Measurements from ENCODE around the gene MTUS2.

MTUS2 gene

DNA sequence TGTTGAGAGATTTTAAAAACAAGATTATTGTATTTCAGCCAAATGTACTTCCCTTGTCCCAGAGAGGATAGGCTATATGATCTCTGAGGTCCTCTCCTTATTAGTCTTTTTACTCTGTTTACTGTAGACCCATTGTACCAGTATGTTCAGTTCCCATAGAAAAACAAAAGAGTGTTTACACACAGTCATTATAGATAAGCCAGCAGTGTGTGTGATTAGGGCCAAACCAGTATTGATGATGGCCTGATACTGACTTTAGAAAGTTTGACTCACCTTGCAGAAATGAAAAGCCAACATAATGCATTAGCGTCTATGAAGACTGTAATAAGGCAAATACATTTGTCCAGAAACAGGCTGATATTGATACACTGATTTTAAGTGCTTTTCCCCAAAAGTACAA, 6.2 kb downstream of the MTUS2 start:
- no peak for DNase-seq
- H3K79me2 ChIP-seq (ENCODE audit: low read length) = no peaks in the 10 kb centered on the region
- H2AFZ ChIP-seq (ENCODE audit: low read length) = no peak overlapping the region
- H3K4me1 ChIP-seq (ENCODE audit: low read length) = no peaks in the 10 kb centered on the region
- no peak overlapping the region for H3K27ac ChIP-seq (ENCODE audit: low read length)
- H3F3A ChIP-seq (ENCODE audit: insufficient read depth, low read length) = no peaks in the 10 kb centered on the region
- TF ChIP-seq, protein P1, sequence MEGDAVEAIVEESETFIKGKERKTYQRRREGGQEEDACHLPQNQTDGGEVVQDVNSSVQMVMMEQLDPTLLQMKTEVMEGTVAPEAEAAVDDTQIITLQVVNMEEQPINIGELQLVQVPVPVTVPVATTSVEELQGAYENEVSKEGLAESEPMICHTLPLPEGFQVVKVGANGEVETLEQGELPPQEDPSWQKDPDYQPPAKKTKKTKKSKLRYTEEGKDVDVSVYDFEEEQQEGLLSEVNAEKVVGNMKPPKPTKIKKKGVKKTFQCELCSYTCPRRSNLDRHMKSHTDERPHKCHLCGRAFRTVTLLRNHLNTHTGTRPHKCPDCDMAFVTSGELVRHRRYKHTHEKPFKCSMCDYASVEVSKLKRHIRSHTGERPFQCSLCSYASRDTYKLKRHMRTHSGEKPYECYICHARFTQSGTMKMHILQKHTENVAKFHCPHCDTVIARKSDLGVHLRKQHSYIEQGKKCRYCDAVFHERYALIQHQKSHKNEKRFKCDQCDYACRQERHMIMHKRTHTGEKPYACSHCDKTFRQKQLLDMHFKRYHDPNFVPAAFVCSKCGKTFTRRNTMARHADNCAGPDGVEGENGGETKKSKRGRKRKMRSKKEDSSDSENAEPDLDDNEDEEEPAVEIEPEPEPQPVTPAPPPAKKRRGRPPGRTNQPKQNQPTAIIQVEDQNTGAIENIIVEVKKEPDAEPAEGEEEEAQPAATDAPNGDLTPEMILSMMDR (IDR thresholded peaks at IDR 0.05; ENCODE audit: low read length) = no peak
- TF ChIP-seq EZH2phosphoT487 (IDR thresholded peaks at IDR 0.05; ENCODE audit: low read length) (no peak), EZH2 (optimal IDR thresholded peaks at IDR 0.05; ENCODE audit: low read depth, low read length) (no peak)
- H3K9me2 ChIP-seq (replicated peaks; ENCODE audit: insufficient read depth, low read length) = no peaks in the 10 kb centered on the region
- H3K9me3 ChIP-seq (replicated peaks; ENCODE audit: insufficient read depth, low read length) = no peaks in the 10 kb centered on the region
- no peak overlapping the region for H3K4me2 ChIP-seq (ENCODE audit: low read depth, low read length)
- no peaks in the 10 kb centered on the region for H3K36me3 ChIP-seq (replicated peaks; ENCODE audit: insufficient read depth, low read length)
- no peak overlapping the region for H3K4me3 ChIP-seq (ENCODE audit: low read length)
- no peak overlapping the region for H3K9ac ChIP-seq (ENCODE audit: low read length)
- no peaks in the 10 kb centered on the region for H3K27me3 ChIP-seq (replicated peaks; ENCODE audit: insufficient read depth, low read length)
- no peaks in the 10 kb centered on the region for H4K20me1 ChIP-seq (ENCODE audit: insufficient read depth, low read length)

- H3K9me3 ChIP-seq (replicated peaks; ENCODE audit: insufficient read depth, low read length) = no peaks in the 10 kb centered on the region
- no peak overlapping the region for H2AFZ ChIP-seq (ENCODE audit: low read length)
- no peaks in the 10 kb centered on the region for H3K36me3 ChIP-seq (replicated peaks; ENCODE audit: insufficient read depth, low read length)
- no peaks in the 10 kb centered on the region for H4K20me1 ChIP-seq (ENCODE audit: insufficient read depth, low read length)
- no peaks in the 10 kb centered on the region for H3K4me1 ChIP-seq (ENCODE audit: low read length)
- no peak overlapping the region for H3K4me3 ChIP-seq (ENCODE audit: low read length)
- no peaks in the 10 kb centered on the region for H3F3A ChIP-seq (ENCODE audit: insufficient read depth, low read length)
- no peaks in the 10 kb centered on the region for H3K79me2 ChIP-seq (ENCODE audit: low read length)
- DNase-seq = no peak
- no peak overlapping the region for H3K27ac ChIP-seq (ENCODE audit: low read length)
- H3K27me3 ChIP-seq (replicated peaks; ENCODE audit: insufficient read depth, low read length) = no peaks in the 10 kb centered on the region
- no peak for TF ChIP-seq EZH2phosphoT487 (IDR thresholded peaks at IDR 0.05; ENCODE audit: low read length)
- no peak for TF ChIP-seq EZH2 (optimal IDR thresholded peaks at IDR 0.05; ENCODE audit: low read depth, low read length)
- TF ChIP-seq, protein P1 (IDR thresholded peaks at IDR 0.05; ENCODE audit: low read length) = no peak
- H3K9ac ChIP-seq (ENCODE audit: low read length) = no peak overlapping the region
- H3K9me2 ChIP-seq (replicated peaks; ENCODE audit: insufficient read depth, low read length) = no peaks in the 10 kb centered on the region
- H3K4me2 ChIP-seq (ENCODE audit: low read depth, low read length) = no peak overlapping the region
These were observed 10.4 kb downstream of the MTUS2 start for GRCh38 chr13:28830580-28830979.

- Histone ChIP-seq H3F3A (ENCODE audit: insufficient read depth, low read length) (no peaks in the 10 kb centered on the region), H3K9me3 (replicated peaks; ENCODE audit: insufficient read depth, low read length) (no peaks in the 10 kb centered on the region), H3K4me1 (ENCODE audit: low read length) (no peaks in the 10 kb centered on the region), H3K4me2 (ENCODE audit: low read depth, low read length) (no peak overlapping the region), H3K9ac (ENCODE audit: low read length) (no peak overlapping the region), H3K4me3 (ENCODE audit: low read length) (no peak overlapping the region), H3K27ac (ENCODE audit: low read length) (no peak overlapping the region), H3K79me2 (ENCODE audit: low read length) (no peaks in the 10 kb centered on the region), H2AFZ (ENCODE audit: low read length) (no peak overlapping the region), H3K9me2 (replicated peaks; ENCODE audit: insufficient read depth, low read length) (no peaks in the 10 kb centered on the region), H3K36me3 (replicated peaks; ENCODE audit: insufficient read depth, low read length) (no peaks in the 10 kb centered on the region), H3K27me3 (replicated peaks; ENCODE audit: insufficient read depth, low read length) (no peaks in the 10 kb centered on the region), H4K20me1 (ENCODE audit: insufficient read depth, low read length) (no peaks in the 10 kb centered on the region)
- TF ChIP-seq EZH2 (optimal IDR thresholded peaks at IDR 0.05; ENCODE audit: low read depth, low read length) = no peak
- TF ChIP-seq, protein P1 (IDR thresholded peaks at IDR 0.05; ENCODE audit: low read length) = no peak
- DNase-seq = no peak
These were observed 11.0 kb downstream of the MTUS2 start for GRCh38 chr13:28831117-28831516.

All from MM.1S (cell line).